Measurements from ENCODE around the gene HOMER2.

DNA sequence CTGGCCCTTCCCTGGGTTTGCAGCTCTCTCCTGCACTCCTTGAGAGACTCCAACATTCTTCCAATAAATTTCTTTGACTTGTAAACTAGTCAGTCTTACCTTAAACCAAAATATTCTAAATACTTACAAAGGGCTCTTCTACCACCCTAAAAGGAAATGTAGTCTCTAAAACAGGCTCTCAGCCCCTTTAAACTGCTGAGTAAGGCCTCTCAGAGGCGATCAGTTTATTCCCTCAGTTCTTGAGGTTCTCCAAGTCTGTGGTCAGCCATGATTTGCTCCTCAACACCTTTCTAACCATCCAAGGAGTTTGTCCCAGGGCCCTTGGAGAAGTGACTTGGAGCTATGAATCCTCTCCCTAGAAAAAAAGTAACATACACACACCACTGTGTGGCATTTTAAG lies 78.3 kb downstream of the HOMER2 start:
- TF ChIP-seq, protein P1, sequence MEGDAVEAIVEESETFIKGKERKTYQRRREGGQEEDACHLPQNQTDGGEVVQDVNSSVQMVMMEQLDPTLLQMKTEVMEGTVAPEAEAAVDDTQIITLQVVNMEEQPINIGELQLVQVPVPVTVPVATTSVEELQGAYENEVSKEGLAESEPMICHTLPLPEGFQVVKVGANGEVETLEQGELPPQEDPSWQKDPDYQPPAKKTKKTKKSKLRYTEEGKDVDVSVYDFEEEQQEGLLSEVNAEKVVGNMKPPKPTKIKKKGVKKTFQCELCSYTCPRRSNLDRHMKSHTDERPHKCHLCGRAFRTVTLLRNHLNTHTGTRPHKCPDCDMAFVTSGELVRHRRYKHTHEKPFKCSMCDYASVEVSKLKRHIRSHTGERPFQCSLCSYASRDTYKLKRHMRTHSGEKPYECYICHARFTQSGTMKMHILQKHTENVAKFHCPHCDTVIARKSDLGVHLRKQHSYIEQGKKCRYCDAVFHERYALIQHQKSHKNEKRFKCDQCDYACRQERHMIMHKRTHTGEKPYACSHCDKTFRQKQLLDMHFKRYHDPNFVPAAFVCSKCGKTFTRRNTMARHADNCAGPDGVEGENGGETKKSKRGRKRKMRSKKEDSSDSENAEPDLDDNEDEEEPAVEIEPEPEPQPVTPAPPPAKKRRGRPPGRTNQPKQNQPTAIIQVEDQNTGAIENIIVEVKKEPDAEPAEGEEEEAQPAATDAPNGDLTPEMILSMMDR (IDR thresholded peaks at IDR 0.05): no peak
- no peak for TF ChIP-seq POLR2AphosphoS5 (IDR thresholded peaks at IDR 0.05)
